ENCODE measurements around the gene FCN1. TPM values are rescaled to one million over a fixed set of nuclear protein-coding genes. Genes with fewer than 3 reads are reported as not detected.

The FCN1 gene
- total RNA-seq, 4 donors from 2014 or later = 1.3 to 27.0 (median 10.9) TPM

GRCh38 chr9:134888603-134889190 is 29.0 kb downstream of the FCN1 start:
- no peak for DNase-seq (ENCODE audit: low spot score)
- TF ChIP-seq CTCF (IDR thresholded peaks at IDR 0.05) = no peak
- no peak for ATAC-seq (ENCODE audit: low FRiP score)

- no peak for DNase-seq (ENCODE audit: low spot score)
- ATAC-seq (ENCODE audit: low FRiP score) = no peak
- no peak for TF ChIP-seq CTCF (IDR thresholded peaks at IDR 0.05)
These were observed 29.8 kb downstream of the FCN1 start for GRCh38 chr9:134887686-134888602.

GRCh38 chr9:134887219-134887618 is 30.5 kb downstream of the FCN1 start:
- ATAC-seq (ENCODE audit: low FRiP score) (no peak), DNase-seq (ENCODE audit: low spot score) (no peak)
- TF ChIP-seq CTCF (IDR thresholded peaks at IDR 0.05) = no peak

- ATAC-seq (ENCODE audit: low FRiP score) = no peak
- TF ChIP-seq CTCF (IDR thresholded peaks at IDR 0.05) = no peak
These were observed 31.2 kb downstream of the FCN1 start for GRCh38 chr9:134886413-134886913.

GRCh38 chr9:134885679-134886412 is 31.9 kb downstream of the FCN1 start:
- ATAC-seq (ENCODE audit: low FRiP score) (no peak), DNase-seq (ENCODE audit: low spot score) (no peak)
- no peak for TF ChIP-seq CTCF (IDR thresholded peaks at IDR 0.05)

More at GRCh38 chr9:134886413-134886913, 31.2 kb downstream of the FCN1 start:
- DNase-seq (ENCODE audit: low spot score) = no peak

- no peak for ATAC-seq (ENCODE audit: low FRiP score)
- no peak for DNase-seq (ENCODE audit: low spot score)
These were observed 32.6 kb downstream of the FCN1 start for GRCh38 chr9:134885001-134885678.

More at GRCh38 chr9:134885001-134885678, 32.6 kb downstream of the FCN1 start:
- TF ChIP-seq CTCF (IDR thresholded peaks at IDR 0.05) = no peak

All from omental fat pad (tissue), 4 donors.